NOMO-1 treated with DMSO at 0.1 percent for 48 hours (cell line): ENCODE results near the gene STARD8.
"Not testable (repeated sequence)": the region's sequence is repeated elsewhere in the genome, so short reads cannot be mapped to it uniquely, and the experiment has no call there.

Experiments
- DNase-seq: peaks from one replicate; lab custom pipeline; 2025; ENCODE audit not compliant: unreplicated experiment; lab: John Stamatoyannopoulos, UW

The STARD8 gene

GRCh38 chrX:68717663-68718442 is 70.4 kb downstream of the STARD8 start:
- no peak for DNase-seq

GRCh38 chrX:68718443-68718820 is 71.0 kb downstream of the STARD8 start:
- DNase-seq, result no peak

GRCh38 chrX:68719181-68719903 is 71.9 kb downstream of the STARD8 start:
- no peak for DNase-seq

GRCh38 chrX:68719904-68720614 is 72.6 kb downstream of the STARD8 start:
- DNase-seq, result no peak

GRCh38 chrX:68720851-68721250 is 73.4 kb downstream of the STARD8 start:
- no peak for DNase-seq

GRCh38 chrX:68721546-68721945 is 74.1 kb downstream of the STARD8 start:
- DNase-seq, result no peak

- no peak for DNase-seq
Observed at GRCh38 chrX:68721991-68722860, 74.8 kb downstream of the STARD8 start.

GRCh38 chrX:68723491-68724155 is 76.2 kb downstream of the STARD8 start:
- no peak for DNase-seq

GRCh38 chrX:68724531-68725020 is 77.1 kb downstream of the STARD8 start:
- DNase-seq, result no peak

- no peak for DNase-seq
Observed at GRCh38 chrX:68725756-68726365, 78.4 kb downstream of the STARD8 start.

GRCh38 chrX:68726366-68726765 is 78.9 kb downstream of the STARD8 start:
- no peak for DNase-seq

- no peak for DNase-seq
Observed at GRCh38 chrX:68727696-68728095, 80.2 kb downstream of the STARD8 start.

GRCh38 chrX:68728186-68728585 is 80.7 kb downstream of the STARD8 start:
- no peak for DNase-seq

GRCh38 chrX:68731254-68731653 is 83.8 kb downstream of the STARD8 start:
- DNase-seq, result no peak

GRCh38 chrX:68732906-68733493 is 85.5 kb downstream of the STARD8 start:
- peak; percentile 34 for DNase-seq

GRCh38 chrX:68735266-68735665 is 87.8 kb downstream of the STARD8 start:
- no peak for DNase-seq

- DNase-seq, result not testable (repeated sequence)
Observed at GRCh38 chrX:68741864-68742263, 94.4 kb downstream of the STARD8 start.

GRCh38 chrX:68743754-68744153 is 96.3 kb downstream of the STARD8 start:
- no peak for DNase-seq

GRCh38 chrX:68746988-68747387 is 99.5 kb downstream of the STARD8 start:
- DNase-seq, result peak; percentile 6
